ENCODE results near the gene LUZP4. TPM values are rescaled to one million over a fixed set of nuclear protein-coding genes. Genes with fewer than 3 reads are reported as not detected.

LUZP4 gene
- total RNA-seq, 2 donors from 2014 or later = not detected

GRCh38 chrX:115332832-115333231 lies 43.3 kb downstream of the LUZP4 start:
- Histone ChIP-seq H3K9me3 (no peaks in the 10 kb centered on the region), H3K36me3 (no peaks in the 10 kb centered on the region), H3K4me3 (no peak overlapping the region), H3K9ac (ENCODE audit: low read depth in 2 of 2, low read length in 2 of 2) (no peak overlapping the region), H3K27me3 (no peaks in the 10 kb centered on the region), H3K4me1 (no peaks in the 10 kb centered on the region), H3K27ac (no peak overlapping the region)
- intact Hi-C loops (cut with DNase I) = loop anchor here (2.0 to 5.0 kb wide), 2 partner anchors 310 to 359 kb away; no protein-coding TSS in a partner anchor
- no peak for TF ChIP-seq CTCF (IDR thresholded peaks at IDR 0.05)
- no peak for DNase-seq

GRCh38 chrX:115333446-115333845 lies 43.9 kb downstream of the LUZP4 start:
- no peak overlapping the region for H3K9ac ChIP-seq (ENCODE audit: low read depth in 2 of 2, low read length in 2 of 2)
- DNase-seq = no peak
- no peaks in the 10 kb centered on the region for H3K36me3 ChIP-seq
- intact Hi-C loops (cut with DNase I) = loop anchor here (2.0 to 5.0 kb wide), 2 partner anchors 309 to 359 kb away; no protein-coding TSS in a partner anchor
- no peak overlapping the region for H3K4me3 ChIP-seq
- no peaks in the 10 kb centered on the region for H3K27me3 ChIP-seq
- H3K4me1 ChIP-seq = no peaks in the 10 kb centered on the region
- TF ChIP-seq CTCF (IDR thresholded peaks at IDR 0.05) = no peak
- no peaks in the 10 kb centered on the region for H3K9me3 ChIP-seq
- no peak overlapping the region for H3K27ac ChIP-seq

GRCh38 chrX:115337491-115338144 lies 48.1 kb downstream of the LUZP4 start:
- H3K27ac ChIP-seq = no peak overlapping the region
- no peak for DNase-seq
- H3K4me3 ChIP-seq = no peak overlapping the region
- no peaks in the 10 kb centered on the region for H3K9me3 ChIP-seq
- no peaks in the 10 kb centered on the region for H3K27me3 ChIP-seq
- H3K4me1 ChIP-seq = no peaks in the 10 kb centered on the region
- TF ChIP-seq CTCF (IDR thresholded peaks at IDR 0.05) = no peak
- H3K9ac ChIP-seq (ENCODE audit: low read depth in 2 of 2, low read length in 2 of 2) = no peak overlapping the region
- intact Hi-C loops (cut with DNase I) = no loop called here
- no peaks in the 10 kb centered on the region for H3K36me3 ChIP-seq

- no peak overlapping the region for H3K9ac ChIP-seq (ENCODE audit: low read depth in 2 of 2, low read length in 2 of 2)
- no peaks in the 10 kb centered on the region for H3K9me3 ChIP-seq
- TF ChIP-seq CTCF (IDR thresholded peaks at IDR 0.05) = no peak
- H3K4me3 ChIP-seq = no peak overlapping the region
- no peak for DNase-seq
- H3K27ac ChIP-seq = no peak overlapping the region
- intact Hi-C loops (cut with DNase I) = no loop called here
- no peaks in the 10 kb centered on the region for H3K4me1 ChIP-seq
- no peaks in the 10 kb centered on the region for H3K36me3 ChIP-seq
- no peaks in the 10 kb centered on the region for H3K27me3 ChIP-seq
Measured at GRCh38 chrX:115339441-115340025, 50.0 kb downstream of the LUZP4 start.

GRCh38 chrX:115341421-115341820 lies 51.9 kb downstream of the LUZP4 start:
- H3K27me3 ChIP-seq = no peaks in the 10 kb centered on the region
- intact Hi-C loops (cut with DNase I) = no loop called here
- no peak overlapping the region for H3K27ac ChIP-seq
- H3K4me3 ChIP-seq = no peak overlapping the region
- H3K36me3 ChIP-seq = no peaks in the 10 kb centered on the region
- H3K9ac ChIP-seq (ENCODE audit: low read depth in 2 of 2, low read length in 2 of 2) = no peak overlapping the region
- TF ChIP-seq CTCF (IDR thresholded peaks at IDR 0.05) = no peak
- no peaks in the 10 kb centered on the region for H3K9me3 ChIP-seq
- no peak for DNase-seq
- H3K4me1 ChIP-seq = no peaks in the 10 kb centered on the region

Data from colonic mucosa (tissue), 4 donors.